Suprapubic skin (tissue), 3 donors: Measurements from ENCODE around the gene CTXND2.

Source experiments
- POLR2AphosphoS5 ChIP-seq, 3 donors: sonication (generic); formaldehyde crosslinking; IDR thresholded peaks; one replicate each; pipeline ENCODE4 v1.6.1; 2017; ENCODE audit warnings: antibody characterized with exemption in 3 of 3
- TF ChIP-seq, protein P1 (sequence below), 2 donors: fragments of 200-600 bp in 1 of 2; fragments of 450-650 bp in 1 of 2; sonication (generic) in 1 of 2; IDR thresholded peaks; one replicate each; pipeline ENCODE4 v1.5.1; 2016 to 2019; ENCODE audit warnings: antibody characterized with exemption in 2 of 2, mild to moderate bottlenecking in 1 of 2, moderate library complexity in 1 of 2

DNA sequence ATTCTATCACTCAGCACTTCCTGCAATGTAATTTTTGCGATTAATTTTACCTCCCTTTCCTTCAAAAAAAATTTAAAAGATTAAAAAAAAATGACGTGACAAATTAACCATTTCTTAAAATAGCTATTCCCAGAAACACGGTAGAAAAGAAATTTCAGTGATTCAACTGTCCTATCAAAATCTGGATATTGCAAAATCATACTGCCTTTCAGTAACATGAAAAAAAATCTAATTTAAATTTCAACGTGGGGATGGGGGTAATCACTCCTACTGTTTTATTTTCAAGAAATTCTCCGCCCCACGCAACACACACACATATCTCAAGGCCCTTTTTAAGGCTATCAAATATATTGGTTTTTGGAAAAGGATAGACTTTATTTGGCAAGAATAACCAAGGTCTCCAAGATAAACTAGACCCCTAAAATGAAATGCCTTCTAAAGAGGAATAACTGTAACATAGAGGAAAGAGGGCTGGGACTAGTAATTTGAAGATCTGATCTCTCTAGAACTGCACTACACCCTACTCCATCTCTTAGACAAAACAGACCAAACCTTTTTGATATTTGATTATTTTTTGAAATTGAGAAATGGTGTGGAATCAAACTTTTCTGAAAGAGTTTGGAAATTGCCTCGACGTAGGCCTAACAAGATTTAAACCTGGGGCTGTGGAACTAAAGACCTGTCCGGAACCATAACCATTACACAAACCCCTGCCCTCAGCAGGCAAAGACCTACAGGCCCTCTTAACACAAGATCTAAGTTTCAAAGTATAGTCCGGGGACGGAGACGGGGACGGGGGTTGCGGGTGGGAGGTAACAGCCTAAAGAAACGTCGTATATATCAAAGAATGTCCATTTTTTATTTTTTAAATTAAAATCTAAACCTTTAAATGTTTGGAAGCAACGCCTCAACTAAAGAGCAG lies 11.5 kb upstream of the CTXND2 start:
- no peak for TF ChIP-seq POLR2AphosphoS5 (IDR thresholded peaks at IDR 0.05)
- TF ChIP-seq, protein P1, sequence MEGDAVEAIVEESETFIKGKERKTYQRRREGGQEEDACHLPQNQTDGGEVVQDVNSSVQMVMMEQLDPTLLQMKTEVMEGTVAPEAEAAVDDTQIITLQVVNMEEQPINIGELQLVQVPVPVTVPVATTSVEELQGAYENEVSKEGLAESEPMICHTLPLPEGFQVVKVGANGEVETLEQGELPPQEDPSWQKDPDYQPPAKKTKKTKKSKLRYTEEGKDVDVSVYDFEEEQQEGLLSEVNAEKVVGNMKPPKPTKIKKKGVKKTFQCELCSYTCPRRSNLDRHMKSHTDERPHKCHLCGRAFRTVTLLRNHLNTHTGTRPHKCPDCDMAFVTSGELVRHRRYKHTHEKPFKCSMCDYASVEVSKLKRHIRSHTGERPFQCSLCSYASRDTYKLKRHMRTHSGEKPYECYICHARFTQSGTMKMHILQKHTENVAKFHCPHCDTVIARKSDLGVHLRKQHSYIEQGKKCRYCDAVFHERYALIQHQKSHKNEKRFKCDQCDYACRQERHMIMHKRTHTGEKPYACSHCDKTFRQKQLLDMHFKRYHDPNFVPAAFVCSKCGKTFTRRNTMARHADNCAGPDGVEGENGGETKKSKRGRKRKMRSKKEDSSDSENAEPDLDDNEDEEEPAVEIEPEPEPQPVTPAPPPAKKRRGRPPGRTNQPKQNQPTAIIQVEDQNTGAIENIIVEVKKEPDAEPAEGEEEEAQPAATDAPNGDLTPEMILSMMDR (IDR thresholded peaks at IDR 0.05): no peak
